ENCODE data around the gene CNGA1.
"Not testable (repeated sequence)": the region's sequence is repeated elsewhere in the genome, so short reads cannot be mapped to it uniquely, and the experiment has no call there.

DNA sequence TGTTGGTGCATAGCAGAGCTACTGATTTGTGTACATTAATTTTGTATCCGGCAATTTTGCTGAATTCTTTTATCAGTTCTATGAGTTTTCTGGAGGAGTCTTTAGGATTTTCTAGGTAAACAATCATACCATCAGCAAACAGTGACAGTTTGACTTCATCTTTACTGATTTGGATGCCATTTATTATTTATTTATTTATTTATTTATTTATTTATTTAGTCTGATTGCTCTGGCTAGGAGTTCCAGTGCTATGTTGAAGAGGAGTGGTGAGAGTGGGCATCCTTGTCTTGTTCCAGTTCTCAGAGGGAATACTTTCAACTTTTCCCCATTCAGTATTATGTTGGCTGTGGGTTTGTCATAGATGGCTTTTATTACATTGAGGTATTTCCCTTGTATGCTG is 24.0 kb downstream of the CNGA1 start:
- TF ChIP-seq, protein P1, sequence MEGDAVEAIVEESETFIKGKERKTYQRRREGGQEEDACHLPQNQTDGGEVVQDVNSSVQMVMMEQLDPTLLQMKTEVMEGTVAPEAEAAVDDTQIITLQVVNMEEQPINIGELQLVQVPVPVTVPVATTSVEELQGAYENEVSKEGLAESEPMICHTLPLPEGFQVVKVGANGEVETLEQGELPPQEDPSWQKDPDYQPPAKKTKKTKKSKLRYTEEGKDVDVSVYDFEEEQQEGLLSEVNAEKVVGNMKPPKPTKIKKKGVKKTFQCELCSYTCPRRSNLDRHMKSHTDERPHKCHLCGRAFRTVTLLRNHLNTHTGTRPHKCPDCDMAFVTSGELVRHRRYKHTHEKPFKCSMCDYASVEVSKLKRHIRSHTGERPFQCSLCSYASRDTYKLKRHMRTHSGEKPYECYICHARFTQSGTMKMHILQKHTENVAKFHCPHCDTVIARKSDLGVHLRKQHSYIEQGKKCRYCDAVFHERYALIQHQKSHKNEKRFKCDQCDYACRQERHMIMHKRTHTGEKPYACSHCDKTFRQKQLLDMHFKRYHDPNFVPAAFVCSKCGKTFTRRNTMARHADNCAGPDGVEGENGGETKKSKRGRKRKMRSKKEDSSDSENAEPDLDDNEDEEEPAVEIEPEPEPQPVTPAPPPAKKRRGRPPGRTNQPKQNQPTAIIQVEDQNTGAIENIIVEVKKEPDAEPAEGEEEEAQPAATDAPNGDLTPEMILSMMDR (IDR thresholded peaks at IDR 0.05): not testable (repeated sequence)
- not testable (repeated sequence) for TF ChIP-seq ZFX (IDR thresholded peaks at IDR 0.05; ENCODE audit: borderline replicate concordance)
